Measurements from ENCODE around the gene GTF3C5. TPM values are rescaled to one million over a fixed set of nuclear protein-coding genes. Genes with fewer than 3 reads are reported as not detected.

GTF3C5 gene
- total RNA-seq, 2 experiments from 2014 or later, result 91.6 to 97.0 TPM

DNA sequence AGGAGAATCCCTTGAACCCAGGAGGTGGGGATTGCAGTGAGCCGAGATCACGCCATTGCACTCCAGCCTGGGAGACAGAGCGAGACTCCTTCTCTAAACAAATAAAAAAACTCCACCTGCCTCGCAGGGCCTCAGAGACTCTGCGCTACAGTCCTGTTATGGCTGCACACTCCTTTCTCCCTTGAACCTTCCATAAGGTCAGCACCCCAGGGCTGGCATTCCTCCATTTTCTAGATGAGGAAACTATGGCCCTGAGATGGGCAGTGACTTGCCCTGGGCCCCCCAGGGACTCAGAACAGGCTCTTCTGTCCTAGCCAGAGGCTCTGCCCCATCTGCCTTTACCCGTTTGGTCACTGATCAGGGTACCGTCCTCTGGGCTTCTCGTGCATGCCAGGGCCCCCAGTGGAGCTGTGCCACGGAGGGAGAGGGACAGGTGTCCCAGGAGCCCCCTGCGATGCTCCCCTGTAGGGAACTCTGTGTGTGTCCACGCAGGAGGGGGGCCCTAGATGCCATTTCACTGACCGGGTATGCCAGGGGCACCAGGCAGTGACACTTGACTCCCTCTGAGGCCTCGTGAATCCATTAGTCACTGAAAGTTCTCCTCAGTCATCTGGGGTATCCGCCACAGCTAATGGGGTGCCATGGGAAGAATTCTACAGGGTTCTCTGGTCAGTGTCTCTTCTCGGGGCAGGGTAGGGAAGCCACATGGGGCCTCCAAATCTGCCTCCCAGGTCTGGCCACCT lies 74.1 kb downstream of the GTF3C5 start:
- intact Hi-C loops (cut with micrococcal nuclease; ENCODE audit: unreplicated experiment), result no loop called here
- POLR2A ChIA-PET, result no interaction called here

GRCh38 chr9:133105461-133105770 lies 74.6 kb downstream of the GTF3C5 start:
- no peak overlapping the region for H3K4me2 ChIP-seq (ENCODE audit: low read length)
- H3K9me2 ChIP-seq (ENCODE audit: insufficient read depth, low read length), result no peaks in the 10 kb centered on the region
- CTCF ChIA-PET (ENCODE audit: unreplicated experiment), result no interaction called here
- intact Hi-C loops (cut with micrococcal nuclease; ENCODE audit: unreplicated experiment), result no loop called here
- TF ChIP-seq CTCF (conservative IDR thresholded peaks at IDR 0.05; ENCODE audit: low read length) (no peak), EZH2phosphoT487 (IDR thresholded peaks at IDR 0.05; ENCODE audit: borderline replicate concordance, low read depth, low read length) (no peak)
- POLR2A ChIA-PET, result no interaction called here
- peaks cover 42% of the 10 kb centered on the region for H3K36me3 ChIP-seq (ENCODE audit: insufficient read depth, low read length)
- BruUV-seq (replicated peaks), result no TSS peak
- H3K9me3 ChIP-seq (ENCODE audit: low read length), result no peaks in the 10 kb centered on the region
- H3K79me2 ChIP-seq (ENCODE audit: insufficient read depth, low read depth, low read length), result no peaks in the 10 kb centered on the region
- H3K4me1 ChIP-seq (ENCODE audit: insufficient read depth, low read length, poor library complexity, severe bottlenecking), result no peaks in the 10 kb centered on the region
- no peak overlapping the region for H2AFZ ChIP-seq (ENCODE audit: low read length)
- no peak for DNase-seq (ENCODE audit: low spot score)
- no peak overlapping the region for H3K27ac ChIP-seq (ENCODE audit: low read depth, low read length, poor library complexity, severe bottlenecking)
- no peaks in the 10 kb centered on the region for H4K20me1 ChIP-seq (ENCODE audit: insufficient read depth, low read length)
- no peak overlapping the region for H3K4me3 ChIP-seq (ENCODE audit: low read depth, low read length, poor library complexity, severe bottlenecking)

More for the DNA sequence above, 74.1 kb downstream of the GTF3C5 start:
- no peaks in the 10 kb centered on the region for H3K9me3 ChIP-seq (ENCODE audit: low read length)
- no peak for DNase-seq (ENCODE audit: low spot score)
- no peak overlapping the region for H3K4me2 ChIP-seq (ENCODE audit: low read length)
- H3K4me1 ChIP-seq (ENCODE audit: insufficient read depth, low read length, poor library complexity, severe bottlenecking), result no peaks in the 10 kb centered on the region
- no peaks in the 10 kb centered on the region for H3K79me2 ChIP-seq (ENCODE audit: insufficient read depth, low read depth, low read length)
- CTCF ChIA-PET (ENCODE audit: unreplicated experiment), result no interaction called here
- H4K20me1 ChIP-seq (ENCODE audit: insufficient read depth, low read length), result no peaks in the 10 kb centered on the region
- no peak overlapping the region for H3K4me3 ChIP-seq (ENCODE audit: low read depth, low read length, poor library complexity, severe bottlenecking)
- no TSS peak for BruUV-seq (replicated peaks)
- TF ChIP-seq EZH2phosphoT487 (IDR thresholded peaks at IDR 0.05; ENCODE audit: borderline replicate concordance, low read depth, low read length) (no peak), CTCF (conservative IDR thresholded peaks at IDR 0.05; ENCODE audit: low read length) (no peak)
- H3K27ac ChIP-seq (ENCODE audit: low read depth, low read length, poor library complexity, severe bottlenecking), result no peak overlapping the region
- peaks cover 47% of the 10 kb centered on the region for H3K36me3 ChIP-seq (ENCODE audit: insufficient read depth, low read length)
- no peak overlapping the region for H2AFZ ChIP-seq (ENCODE audit: low read length)
- no peaks in the 10 kb centered on the region for H3K9me2 ChIP-seq (ENCODE audit: insufficient read depth, low read length)

GRCh38 chr9:133106511-133107244 lies 75.9 kb downstream of the GTF3C5 start:
- POLR2A ChIA-PET, result no interaction called here
- intact Hi-C loops (cut with micrococcal nuclease; ENCODE audit: unreplicated experiment), result no loop called here
- H3K36me3 ChIP-seq (ENCODE audit: insufficient read depth, low read length), result peaks cover 35% of the 10 kb centered on the region; the same call in 1 of the 2 replicates
- no peak for TF ChIP-seq CTCF (conservative IDR thresholded peaks at IDR 0.05; ENCODE audit: low read length)
- TF ChIP-seq EZH2phosphoT487 (IDR thresholded peaks at IDR 0.05; ENCODE audit: borderline replicate concordance, low read depth, low read length), result no peak
- no peaks in the 10 kb centered on the region for H4K20me1 ChIP-seq (ENCODE audit: insufficient read depth, low read length)
- no peak overlapping the region for H2AFZ ChIP-seq (ENCODE audit: low read length)
- CTCF ChIA-PET (ENCODE audit: unreplicated experiment), result no interaction called here
- H3K79me2 ChIP-seq (ENCODE audit: insufficient read depth, low read depth, low read length), result no peaks in the 10 kb centered on the region
- no TSS peak for BruUV-seq (replicated peaks)
- no peak for DNase-seq (ENCODE audit: low spot score)
- no peak overlapping the region for H3K4me3 ChIP-seq (ENCODE audit: low read depth, low read length, poor library complexity, severe bottlenecking)
- H3K9me3 ChIP-seq (ENCODE audit: low read length), result no peaks in the 10 kb centered on the region
- H3K9me2 ChIP-seq (ENCODE audit: insufficient read depth, low read length), result no peaks in the 10 kb centered on the region
- no peaks in the 10 kb centered on the region for H3K4me1 ChIP-seq (ENCODE audit: insufficient read depth, low read length, poor library complexity, severe bottlenecking)
- H3K27ac ChIP-seq (ENCODE audit: low read depth, low read length, poor library complexity, severe bottlenecking), result no peak overlapping the region
- H3K4me2 ChIP-seq (ENCODE audit: low read length), result no peak overlapping the region

Measured in OCI-LY7 (cell line).